Fibroblast of skin of abdomen (primary cell): ENCODE measurements around the gene CPNE1.
"Not testable (repeated sequence)": the region's sequence is repeated elsewhere in the genome, so short reads cannot be mapped to it uniquely, and the experiment has no call there.

ENCODE experiments used
- DNase-seq: peaks from one replicate; pipeline ENCODE4 v3.0.0-alpha.2; 2013

Gene CPNE1

GRCh38 chr20:35698298-35699126 is 33.8 kb upstream of the CPNE1 start:
- no peak for DNase-seq

GRCh38 chr20:35697696-35698297 is 33.1 kb upstream of the CPNE1 start:
- no peak for DNase-seq

GRCh38 chr20:35695978-35696377 is 31.3 kb upstream of the CPNE1 start:
- DNase-seq: no peak

GRCh38 chr20:35695245-35695749 is 30.6 kb upstream of the CPNE1 start:
- no peak for DNase-seq

- no peak for DNase-seq
Observed at GRCh38 chr20:35690265-35690664, 25.6 kb upstream of the CPNE1 start.

GRCh38 chr20:35686872-35687271 is 22.2 kb upstream of the CPNE1 start:
- not testable (repeated sequence) for DNase-seq

GRCh38 chr20:35685368-35685767 is 20.7 kb upstream of the CPNE1 start:
- DNase-seq: not testable (repeated sequence)

GRCh38 chr20:35681960-35682359 is 17.3 kb upstream of the CPNE1 start:
- no peak for DNase-seq

- DNase-seq: no peak
Observed at GRCh38 chr20:35680452-35681183, 15.9 kb upstream of the CPNE1 start.

GRCh38 chr20:35674921-35675320 is 10.2 kb upstream of the CPNE1 start:
- no peak for DNase-seq

- no peak for DNase-seq
Observed at GRCh38 chr20:35673884-35674283, 9.2 kb upstream of the CPNE1 start.

GRCh38 chr20:35669681-35670080 is 5.0 kb upstream of the CPNE1 start:
- no peak for DNase-seq

- no peak for DNase-seq
Observed at GRCh38 chr20:35669221-35669620, 4.5 kb upstream of the CPNE1 start.

GRCh38 chr20:35665949-35666288 is 1.2 kb upstream of the CPNE1 start:
- DNase-seq: no peak

GRCh38 chr20:35663516-35664465 is 909 bp downstream of the CPNE1 start:
- DNase-seq: peak; percentile 21

- DNase-seq: no peak
Observed at GRCh38 chr20:35662551-35662950, 2.1 kb downstream of the CPNE1 start.

GRCh38 chr20:35661908-35662307 is 2.8 kb downstream of the CPNE1 start:
- no peak for DNase-seq

- DNase-seq: peak; percentile 16
Observed at GRCh38 chr20:35661053-35661452, 3.6 kb downstream of the CPNE1 start.

GRCh38 chr20:35660122-35660937 is 4.4 kb downstream of the CPNE1 start:
- DNase-seq: no peak

GRCh38 chr20:35657271-35657670 is 7.4 kb downstream of the CPNE1 start:
- DNase-seq: no peak

- DNase-seq: no peak
Observed at GRCh38 chr20:35654415-35654814, 10.3 kb downstream of the CPNE1 start.
